ENCODE results near the gene ZBTB32. TPM values are rescaled to one million over a fixed set of nuclear protein-coding genes. Genes with fewer than 3 reads are reported as not detected.

ZBTB32 gene
- total RNA-seq, 2 donors from 2014 or later = not detected

GRCh38 chr19:35693835-35694599, 10.3 kb upstream of the ZBTB32 start:
- TF ChIP-seq CTCF (IDR thresholded peaks at IDR 0.05) = peak; percentile 95 to 100 (median 99)
- no peak for TF ChIP-seq POLR2A (IDR thresholded peaks at IDR 0.05)
- Histone ChIP-seq H3K27ac (no peak overlapping the region), H3K4me1 (peaks cover 4% of the 10 kb centered on the region), H3K36me3 (replicated peaks in 1 of 2; ENCODE audit: insufficient read depth in 1 of 2, low read depth in 2 of 2) (no peaks in the 10 kb centered on the region), H3K27me3 (no peaks in the 10 kb centered on the region), H3K9me3 (no peaks in the 10 kb centered on the region), H3K4me3 (no peak overlapping the region)
- ATAC-seq (peak; percentile 100), DNase-seq (peak; percentile 93 to 94 (median 94))
- intact Hi-C loops (cut with DNase I) = no loop called here
- WGBS, 2 donors = 32 to 34% methylated on average over 8 of the region's 8 CpGs

- no peak for TF ChIP-seq CTCF (IDR thresholded peaks at IDR 0.05)
- no peak for TF ChIP-seq POLR2A (IDR thresholded peaks at IDR 0.05)
- intact Hi-C loops (cut with DNase I) = no loop called here
- H3K27me3 ChIP-seq = no peaks in the 10 kb centered on the region
- no peaks in the 10 kb centered on the region for H3K36me3 ChIP-seq (replicated peaks in 1 of 2; ENCODE audit: insufficient read depth in 1 of 2, low read depth in 2 of 2)
- no peak overlapping the region for H3K27ac ChIP-seq
- H3K4me3 ChIP-seq = no peak overlapping the region
- H3K4me1 ChIP-seq = no peaks in the 10 kb centered on the region
- ATAC-seq (no peak), DNase-seq (no peak)
- 73 to 79% methylated on average over 2 of the region's 2 CpGs for WGBS, 2 donors
- H3K9me3 ChIP-seq = no peaks in the 10 kb centered on the region
These were observed 8.4 kb upstream of the ZBTB32 start for GRCh38 chr19:35695895-35696422.

GRCh38 chr19:35696835-35697234, 7.5 kb upstream of the ZBTB32 start:
- no peak for ATAC-seq
- TF ChIP-seq POLR2A (IDR thresholded peaks at IDR 0.05) (no peak), CTCF (IDR thresholded peaks at IDR 0.05) (no peak)
- no peaks in the 10 kb centered on the region for H3K9me3 ChIP-seq
- no peak overlapping the region for H3K27ac ChIP-seq
- intact Hi-C loops (cut with DNase I) = no loop called here
- WGBS, 2 donors = 30 to 58% methylated on average over 4 of the region's 4 CpGs
- H3K27me3 ChIP-seq = no peaks in the 10 kb centered on the region
- no peak for DNase-seq
- peaks cover 1% of the 10 kb centered on the region for H3K4me1 ChIP-seq
- H3K36me3 ChIP-seq (replicated peaks in 1 of 2; ENCODE audit: insufficient read depth in 1 of 2, low read depth in 2 of 2) = no peaks in the 10 kb centered on the region
- H3K4me3 ChIP-seq = no peak overlapping the region

GRCh38 chr19:35702223-35703012, 1.9 kb upstream of the ZBTB32 start:
- peaks cover 15% of the 10 kb centered on the region for H3K4me1 ChIP-seq
- ATAC-seq (peak; percentile 97), DNase-seq (peak; percentile 95 to 99 (median 98))
- no peaks in the 10 kb centered on the region for H3K27me3 ChIP-seq
- H3K36me3 ChIP-seq (replicated peaks in 1 of 2; ENCODE audit: insufficient read depth in 1 of 2, low read depth in 2 of 2) = no peaks in the 10 kb centered on the region
- peak overlapping the region; percentile 81 to 95 (median 86) for H3K27ac ChIP-seq
- H3K4me3 ChIP-seq = peak overlapping the region; percentile 1 to 15
- peak in 1 of 7 experiments; percentile 11 for TF ChIP-seq CTCF (IDR thresholded peaks at IDR 0.05)
- peak; percentile 58 to 83 (median 72) for TF ChIP-seq POLR2A (IDR thresholded peaks at IDR 0.05)
- intact Hi-C loops (cut with DNase I) = no loop called here
- no peaks in the 10 kb centered on the region for H3K9me3 ChIP-seq
- 1% methylated on average over 49 of the region's 50 CpGs; no CpG with 5 or more reads in 1 of the 2 donors for WGBS, 2 donors
